ENCODE measurements around the gene ACTL6B. TPM values are rescaled to one million over a fixed set of nuclear protein-coding genes. Genes with fewer than 3 reads are reported as not detected.
A peak's percentile ranks its signal among the peaks of the same experiment; 100 is the strongest.

The ACTL6B gene
- total RNA-seq (2016; rRNA removed; fragmentation: Illumina TruSeq; extraction: Trizol): not detected in 2 replicates
- not detected in 2 replicates for total RNA-seq (2016; cell fraction: cytosol; rRNA removed; fragmentation: Illumina TruSeq; extraction: Trizol; ENCODE audit: low read depth)
- total RNA-seq (2016; cell fraction: insoluble cytoplasmic fraction; rRNA removed; fragmentation: Illumina TruSeq; extraction: Trizol): not detected in 2 replicates
- total RNA-seq (2016; cell fraction: membrane; rRNA removed; fragmentation: Illumina TruSeq; extraction: Trizol): not detected in 2 replicates
- not detected in 2 replicates for total RNA-seq (2016; cell fraction: nucleus; rRNA removed; fragmentation: Illumina TruSeq; extraction: Trizol)
- polyA plus RNA-seq (2011; rRNA removed): not detected in 2 replicates
- not detected in 2 replicates for polyA plus RNA-seq (2011; cell fraction: cytosol; rRNA removed)
- not detected in 2 replicates for polyA plus RNA-seq (2011; cell fraction: nucleus; rRNA removed)
- not detected in 2 replicates for polyA plus RNA-seq (2012)
- not detected in 2 replicates for polyA plus RNA-seq (2016; cell fraction: cytosol; fragmentation: Illumina TruSeq; extraction: Trizol; ENCODE audit: low read depth)
- polyA plus RNA-seq (2016; cell fraction: insoluble cytoplasmic fraction; fragmentation: Illumina TruSeq; extraction: Trizol; ENCODE audit: low read depth): not detected in 2 replicates
- not detected in 2 replicates for polyA plus RNA-seq (2016; cell fraction: membrane; fragmentation: Illumina TruSeq; extraction: Trizol; ENCODE audit: low read depth)
- not detected in 2 replicates for polyA plus RNA-seq (2016; cell fraction: nucleus; fragmentation: Illumina TruSeq; extraction: Trizol; ENCODE audit: insufficient read depth, low read depth)
- polyA minus RNA-seq (2011; rRNA and poly(A)+ RNA removed; ENCODE audit: low replicate concordance): not detected in 2 replicates
- polyA minus RNA-seq (2011; cell fraction: cytosol; rRNA and poly(A)+ RNA removed): not detected in 2 replicates
- not detected in 2 replicates for polyA minus RNA-seq (2011; cell fraction: nucleus; rRNA and poly(A)+ RNA removed)
- not detected for Bru-seq, nascent RNA
- not detected for BruChase-seq, experiment 1, labeled RNA remaining after a 6-hour chase
- not detected for BruChase-seq, experiment 2, labeled RNA remaining after a 2-hour chase
- long read RNA-seq, experiment 1: 0 reads
- long read RNA-seq, experiment 2: 0 reads

DNA sequence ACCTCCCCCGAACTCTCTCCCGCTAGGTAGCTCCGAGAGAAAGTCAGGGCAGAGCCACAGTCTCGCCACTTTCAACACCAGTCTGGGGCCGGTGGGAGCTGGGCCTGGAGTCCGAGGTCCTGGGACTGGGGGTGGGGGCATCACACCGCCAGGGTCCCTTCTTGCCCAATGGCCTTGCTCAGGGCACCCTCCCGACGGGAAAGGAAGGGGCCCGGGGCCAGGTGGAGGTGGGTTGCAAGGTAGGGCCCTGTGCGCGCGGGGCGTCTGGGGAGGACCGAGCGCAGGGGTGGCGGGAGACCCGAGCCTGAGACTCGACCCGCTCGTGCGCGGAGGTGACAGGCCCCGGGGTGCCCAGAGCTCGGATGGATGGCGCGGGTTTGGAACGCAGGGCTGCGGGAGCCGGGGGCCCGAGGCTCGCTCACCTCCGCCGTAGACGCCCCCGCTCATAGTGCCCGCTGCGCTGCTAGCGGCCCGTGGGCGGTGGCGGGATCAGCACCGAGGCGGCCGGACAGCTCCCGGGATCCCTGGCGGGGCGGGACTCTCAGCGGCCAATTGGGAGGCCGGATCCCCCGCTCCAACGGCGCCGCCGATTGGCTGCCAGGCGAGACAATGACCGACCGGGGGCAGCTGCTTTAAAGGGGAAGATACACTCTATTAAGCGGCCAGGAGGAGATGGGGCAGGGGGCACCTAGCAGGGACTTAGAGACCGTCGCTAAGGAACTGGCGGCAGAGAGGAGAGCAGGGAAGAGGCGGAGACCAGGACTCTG, at the start of gene ACTL6B:
TSS of gene ACTL6B (minus strand) at position 541 of the 767 bp plus-strand sequence. CDS start at position 447, 94 bp downstream.
- POLR2A ChIA-PET: interaction anchor here (1.0 to 1.3 kb wide), 5 partner anchors 14 to 70 kb away, joined by 4 to 8 read pairs (median 6); partner anchors contain the start of genes FBXO24, GNB2, LRCH4 and MOSPD3
- Histone ChIP-seq H3K9ac (ENCODE audit: insufficient read depth, low read depth, low read length) (no peak within 1 kb of the TSS), H3K9me3 (ENCODE audit: low read length) (no peaks in the 10 kb centered on the region), H3K36me3 (replicated peaks in 1 of 2; ENCODE audit: control insufficient read depth in 1 of 2, insufficient read depth in 2 of 2, low read length in 2 of 2) (no peaks in the 10 kb centered on the region), H3K27me3 (ENCODE audit: control insufficient read depth in 1 of 2, insufficient read depth in 2 of 2, low read length in 2 of 2) (peaks cover 0 to 6% of the 10 kb centered on the region in 2 experiments; a peak in 2 of 5 replicates), H4K20me1 (ENCODE audit: insufficient read depth, low read length) (peaks cover 4% of the 10 kb centered on the region; the same call in 1 of the 2 replicates), H3K27ac (ENCODE audit: extremely low read length, insufficient read depth, low read length) (no peak within 1 kb of the TSS), H3K4me3 (replicated peaks in 1 of 3; ENCODE audit: insufficient read depth in 1 of 3, low read depth in 2 of 3, low read length in 3 of 3) (peak within 1 kb of the TSS in 1 of 3 experiments; percentile 33; a peak in 1 of 6 replicates), H3K4me1 (ENCODE audit: insufficient read depth, low read length) (peaks cover 8% of the 10 kb centered on the region), H3K79me2 (ENCODE audit: insufficient read depth, low read length) (no peaks in the 10 kb centered on the region), H3K4me2 (ENCODE audit: low read depth, low read length) (peak within 1 kb of the TSS; percentile 39; the same call in 1 of the 2 replicates), H2AFZ (ENCODE audit: low read length) (no peak within 1 kb of the TSS)
- no peak for FAIRE-seq
- intact Hi-C loops (cut with micrococcal nuclease; ENCODE audit: unreplicated experiment) (no loop called here), in situ Hi-C loops (cut with HindIII; ENCODE audit: extremely low pct_ligation_motif_present, low pct_unique_long_range_greater_than_20kb) (no loop called here)
- CTCF ChIA-PET (ENCODE audit: low intra/inter-chr PET ratio, low total read pairs): no interaction called here
- 53% methylated on average over 18 of the region's 63 CpGs for WGBS (ENCODE audit: low lambda C conversion rate)
- no peak for DNase-seq (ENCODE audit: low spot score)
- BruUV-seq (replicated peaks): no TSS peak
- ATAC-seq: peak; percentile 75
- TF ChIP-seq PRMT3 (CRISPR knock-in tag; IDR thresholded peaks at IDR 0.05; ENCODE audit: borderline replicate concordance, low read depth) (no peak), ZNF878 (CRISPR knock-in tag; IDR thresholded peaks at IDR 0.05) (peak; percentile 66), ZMAT3 (CRISPR knock-in tag; conservative IDR thresholded peaks at IDR 0.05) (peak; percentile 92), CEBPB (IDR thresholded peaks at IDR 0.05; ENCODE audit: borderline replicate concordance, low read depth, low read length) (no peak), SAFB2 (CRISPR knock-in tag; IDR thresholded peaks at IDR 0.05; ENCODE audit: borderline replicate concordance, low read depth) (0 out of 2 replicates have a peak, but pooled peaks have one; percentile 47), KLF6 (CRISPR knock-in tag; IDR thresholded peaks at IDR 0.05) (peak; percentile 94), KDM1A (CRISPR knock-in tag; IDR thresholded peaks at IDR 0.05) (no peak), ZNF557 (CRISPR knock-in tag; IDR thresholded peaks at IDR 0.05) (no peak), ZNF546 (CRISPR knock-in tag; conservative IDR thresholded peaks at IDR 0.05) (peak; percentile 86), ZNF331 (CRISPR knock-in tag; IDR thresholded peaks at IDR 0.05) (peak; percentile 58; the same call in 1 of the 2 replicates), TRIM24 (CRISPR knock-in tag; IDR thresholded peaks at IDR 0.05) (no peak), ZNF501 (CRISPR knock-in tag; IDR thresholded peaks at IDR 0.05) (peak; percentile 53; the same call in 1 of the 2 replicates), ZNF776 (CRISPR knock-in tag; IDR thresholded peaks at IDR 0.05) (peak; percentile 64; the same call in 1 of the 2 replicates)
- TF ChIP-seq, protein P1, sequence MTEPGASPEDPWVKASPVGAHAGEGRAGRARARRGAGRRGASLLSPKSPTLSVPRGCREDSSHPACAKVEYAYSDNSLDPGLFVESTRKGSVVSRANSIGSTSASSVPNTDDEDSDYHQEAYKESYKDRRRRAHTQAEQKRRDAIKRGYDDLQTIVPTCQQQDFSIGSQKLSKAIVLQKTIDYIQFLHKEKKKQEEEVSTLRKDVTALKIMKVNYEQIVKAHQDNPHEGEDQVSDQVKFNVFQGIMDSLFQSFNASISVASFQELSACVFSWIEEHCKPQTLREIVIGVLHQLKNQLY (CRISPR knock-in tag; IDR thresholded peaks at IDR 0.05): no peak
- TF ChIP-seq, protein P2, sequence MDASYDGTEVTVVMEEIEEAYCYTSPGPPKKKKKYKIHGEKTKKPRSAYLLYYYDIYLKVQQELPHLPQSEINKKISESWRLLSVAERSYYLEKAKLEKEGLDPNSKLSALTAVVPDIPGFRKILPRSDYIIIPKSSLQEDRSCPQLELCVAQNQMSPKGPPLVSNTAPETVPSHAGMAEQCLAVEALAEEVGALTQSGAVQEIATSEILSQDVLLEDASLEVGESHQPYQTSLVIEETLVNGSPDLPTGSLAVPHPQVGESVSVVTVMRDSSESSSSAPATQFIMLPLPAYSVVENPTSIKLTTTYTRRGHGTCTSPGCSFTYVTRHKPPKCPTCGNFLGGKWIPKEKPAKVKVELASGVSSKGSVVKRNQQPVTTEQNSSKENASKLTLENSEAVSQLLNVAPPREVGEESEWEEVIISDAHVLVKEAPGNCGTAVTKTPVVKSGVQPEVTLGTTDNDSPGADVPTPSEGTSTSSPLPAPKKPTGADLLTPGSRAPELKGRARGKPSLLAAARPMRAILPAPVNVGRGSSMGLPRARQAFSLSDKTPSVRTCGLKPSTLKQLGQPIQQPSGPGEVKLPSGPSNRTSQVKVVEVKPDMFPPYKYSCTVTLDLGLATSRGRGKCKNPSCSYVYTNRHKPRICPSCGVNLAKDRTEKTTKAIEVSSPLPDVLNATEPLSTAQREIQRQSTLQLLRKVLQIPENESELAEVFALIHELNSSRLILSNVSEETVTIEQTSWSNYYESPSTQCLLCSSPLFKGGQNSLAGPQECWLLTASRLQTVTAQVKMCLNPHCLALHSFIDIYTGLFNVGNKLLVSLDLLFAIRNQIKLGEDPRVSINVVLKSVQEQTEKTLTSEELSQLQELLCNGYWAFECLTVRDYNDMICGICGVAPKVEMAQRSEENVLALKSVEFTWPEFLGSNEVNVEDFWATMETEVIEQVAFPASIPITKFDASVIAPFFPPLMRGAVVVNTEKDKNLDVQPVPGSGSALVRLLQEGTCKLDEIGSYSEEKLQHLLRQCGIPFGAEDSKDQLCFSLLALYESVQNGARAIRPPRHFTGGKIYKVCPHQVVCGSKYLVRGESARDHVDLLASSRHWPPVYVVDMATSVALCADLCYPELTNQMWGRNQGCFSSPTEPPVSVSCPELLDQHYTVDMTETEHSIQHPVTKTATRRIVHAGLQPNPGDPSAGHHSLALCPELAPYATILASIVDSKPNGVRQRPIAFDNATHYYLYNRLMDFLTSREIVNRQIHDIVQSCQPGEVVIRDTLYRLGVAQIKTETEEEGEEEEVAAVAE (CRISPR knock-in tag; IDR thresholded peaks at IDR 0.05; ENCODE audit: borderline replicate concordance): peak; percentile 95
